Tibial artery (tissue), 4 donors: ENCODE data around the gene VAV1.

Experiments
- DNase-seq, 2 donors: peaks; one replicate each; pipeline ENCODE4 v3.0.0-alpha.2; 2019
- H3K27ac ChIP-seq, 2 donors: fragments of 200-600 bp; sonication (generic) in 1 of 2; 1 replicate in 1 of 2; 2 replicates in 1 of 2; pipeline ENCODE4 v1.5.1; 2018 to 2019; ENCODE audit warnings: mild to moderate bottlenecking in 1 of 2
- H3K27me3 ChIP-seq, 2 donors: fragments of 200-600 bp; sonication (generic) in 1 of 2; one replicate each; pipeline versions ENCODE4 v1.5.1 to v1.6.0; 2016 to 2019
- H3K36me3 ChIP-seq, 3 donors: fragments of 200-600 bp; sonication (generic) in 2 of 3; one replicate each; pipeline ENCODE4 v1.5.1; 2016 to 2019; ENCODE audit warnings: mild to moderate bottlenecking in 2 of 3
- H3K4me1 ChIP-seq, 4 donors: fragments of 200-600 bp; sonication (generic) in 2 of 4; 1 replicate in 3 of 4; 2 replicates in 1 of 4; pipeline ENCODE4 v1.5.1; 2016 to 2019
- H3K4me3 ChIP-seq, 2 donors: fragments of 200-600 bp; sonication (generic) in 1 of 2; 1 replicate in 1 of 2; 2 replicates in 1 of 2; pipeline ENCODE4 v1.5.1; 2018 to 2019; ENCODE audit warnings: mild to moderate bottlenecking in 2 of 2
- H3K9me3 ChIP-seq, 3 donors: fragments of 200-600 bp; sonication (generic) in 1 of 3; one replicate each; pipeline ENCODE4 v1.5.1; 2016 to 2019
- CTCF ChIP-seq, 2 experiments: fragments of 200-600 bp in 1 of 2; fragments of 450-650 bp in 1 of 2; IDR thresholded peaks; one replicate each; pipeline ENCODE4 v1.5.1; 2017 to 2019; ENCODE audit warnings: antibody characterized with exemption in 2 of 2, mild to moderate bottlenecking in 1 of 2, moderate library complexity in 1 of 2
- intact Hi-C: fragments of 100-400 bp; cut with DNase I; formaldehyde crosslinking; loops from one replicate; pipeline ENCODE4 v1.15.0; 2023; ENCODE audit warnings: low total_unique reads

Gene VAV1

GRCh38 chr19:6772028-6772865, at the start of gene VAV1:
Gene VAV1 (plus strand): TSS chr19:6772708. CDS start chr19:6772808, 100 bp downstream.
- Histone ChIP-seq H3K36me3 (no peaks in the 10 kb centered on the region), H3K4me1 (peaks cover 0 to 7% (median 4%) of the 10 kb centered on the region in 4 donors), H3K4me3 (peak within 1 kb of the TSS; percentile 37 to 40), H3K27me3 (peaks cover 4 to 34% of the 10 kb centered on the region in 2 donors), H3K27ac (no peak within 1 kb of the TSS), H3K9me3 (no peaks in the 10 kb centered on the region)
- DNase-seq = peak in 1 of 2 donors; percentile 61
- intact Hi-C loops = no loop called here
- no peak for TF ChIP-seq CTCF (IDR thresholded peaks at IDR 0.05)

GRCh38 chr19:6723108-6723618, 49.3 kb upstream of the VAV1 start:
- TF ChIP-seq CTCF (IDR thresholded peaks at IDR 0.05) = no peak
- H3K9me3 ChIP-seq = no peaks in the 10 kb centered on the region
- H3K4me3 ChIP-seq = no peak overlapping the region
- H3K27ac ChIP-seq = no peak overlapping the region
- peaks cover 0 to 7% of the 10 kb centered on the region in 2 donors for H3K27me3 ChIP-seq
- intact Hi-C loops = no loop called here
- H3K36me3 ChIP-seq = no peaks in the 10 kb centered on the region
- peaks cover 0 to 7% (median 2%) of the 10 kb centered on the region in 4 donors for H3K4me1 ChIP-seq
- DNase-seq = peak in 1 of 2 donors; percentile 66

- Histone ChIP-seq H3K4me1 (peaks cover 0 to 7% (median 2%) of the 10 kb centered on the region in 4 donors), H3K36me3 (no peaks in the 10 kb centered on the region), H3K4me3 (no peak overlapping the region), H3K9me3 (no peaks in the 10 kb centered on the region), H3K27me3 (peaks cover 0 to 6% of the 10 kb centered on the region in 2 donors), H3K27ac (no peak overlapping the region)
- no peak for TF ChIP-seq CTCF (IDR thresholded peaks at IDR 0.05)
- intact Hi-C loops = no loop called here
- no peak for DNase-seq
Measured at GRCh38 chr19:6723738-6724137, 48.8 kb upstream of the VAV1 start.

- Histone ChIP-seq H3K27me3 (no peaks in the 10 kb centered on the region), H3K4me3 (no peak overlapping the region), H3K36me3 (peaks cover 0 to 5% (median 0%) of the 10 kb centered on the region in 3 donors), H3K4me1 (peaks cover 0 to 7% (median 2%) of the 10 kb centered on the region in 4 donors), H3K27ac (no peak overlapping the region), H3K9me3 (no peaks in the 10 kb centered on the region)
- intact Hi-C loops = no loop called here
- no peak for TF ChIP-seq CTCF (IDR thresholded peaks at IDR 0.05)
- no peak for DNase-seq
Measured at GRCh38 chr19:6724631-6725492, 47.6 kb upstream of the VAV1 start.

GRCh38 chr19:6725513-6726231, 46.8 kb upstream of the VAV1 start:
- no peaks in the 10 kb centered on the region for H3K9me3 ChIP-seq
- DNase-seq = no peak
- peaks cover 0 to 10% (median 4%) of the 10 kb centered on the region in 3 donors for H3K36me3 ChIP-seq
- H3K4me1 ChIP-seq = peaks cover 0 to 7% (median 2%) of the 10 kb centered on the region in 4 donors
- no peak overlapping the region for H3K4me3 ChIP-seq
- intact Hi-C loops = no loop called here
- no peaks in the 10 kb centered on the region for H3K27me3 ChIP-seq
- TF ChIP-seq CTCF (IDR thresholded peaks at IDR 0.05) = no peak
- no peak overlapping the region for H3K27ac ChIP-seq
